SK-N-SH (cell line): Measurements from ENCODE around the gene ERC2. TPM values are rescaled to one million over a fixed set of nuclear protein-coding genes. Genes with fewer than 3 reads are reported as not detected.

Experiments
- CTCF ChIA-PET: fragments of 300-600, 350-600 bp; formaldehyde crosslinking; extraction: SDS; loops from one replicate; lab custom pipeline; 2021; lab: Yijun Ruan, JAX
- POLR2A ChIA-PET: fragments of 350-600 bp; sonication (Branson Sonifier 250); formaldehyde crosslinking; extraction: SDS; loops from one replicate; lab custom pipeline; 2020; ENCODE audit warnings: antibody characterized with exemption, inconsistent platforms; lab: Yijun Ruan, JAX
- DNase-seq: peaks from one replicate; pipeline ENCODE4 v3.0.0; 2012
- H2AFZ ChIP-seq: fragments of 200-600 bp; sonication (generic); 2 replicates; pipeline ENCODE4 v1.8.1; 2016; ENCODE audit warnings: antibody characterized with exemption, mild to moderate bottlenecking, low read depth
- H3F3A ChIP-seq: fragments of 200-600 bp; sonication (generic); replicated peaks from 2 replicates; pipeline ENCODE3; 2016; ENCODE audit warnings: antibody characterized with exemption, mild to moderate bottlenecking; ENCODE audit not compliant: insufficient read depth
- H3K27ac ChIP-seq, 2 experiments: fragments of 200-500 bp in 1 of 2; fragments of 200-600 bp in 1 of 2; sonication (Bioruptor generic) in 1 of 2; sonication (generic), shearing (Covaris generic) in 1 of 2; 2 replicates each; pipeline versions ENCODE4 v1.5.1 to v1.6.1; 2014 to 2016; ENCODE audit warnings: low read depth in 2 of 2, inconsistent platforms in 1 of 2, low read length in 1 of 2, mild to moderate bottlenecking in 1 of 2, mixed read lengths in 1 of 2
- H3K27me3 ChIP-seq: fragments of 200-600 bp; sonication (generic), shearing (Covaris generic); 2 replicates; pipeline ENCODE4 v1.6.1; 2016; ENCODE audit warnings: mixed run types; ENCODE audit not compliant: insufficient read depth
- H3K36me3 ChIP-seq, 2 experiments: fragments of 200-500 bp in 1 of 2; fragments of 200-600 bp in 1 of 2; sonication (Bioruptor generic) in 1 of 2; sonication (generic) in 1 of 2; replicated peaks in 1 of 2; 2 replicates each; pipeline versions ENCODE3 to v1.5.1; 2014 to 2016; ENCODE audit warnings: low read length in 1 of 2, mild to moderate bottlenecking in 1 of 2; ENCODE audit not compliant: insufficient read depth in 2 of 2, control insufficient read depth in 1 of 2
- H3K4me1 ChIP-seq, 2 experiments: fragments of 200-500 bp in 1 of 2; fragments of 200-600 bp in 1 of 2; sonication (Bioruptor generic) in 1 of 2; sonication (generic), shearing (Covaris generic) in 1 of 2; 2 replicates each; pipeline versions ENCODE4 v1.5.1 to v1.6.1; 2014 to 2016; ENCODE audit warnings: low read depth in 1 of 2, low read length in 1 of 2, mixed run types in 1 of 2; ENCODE audit not compliant: insufficient read depth in 2 of 2, control insufficient read depth in 1 of 2
- H3K4me2 ChIP-seq: fragments of 200-600 bp; sonication (generic), shearing (Covaris generic); 2 replicates; pipeline ENCODE4 v1.6.1; 2017; ENCODE audit warnings: mixed run types
- H3K4me3 ChIP-seq, 2 experiments: fragments of 200-500 bp in 1 of 2; fragments of 200-600 bp in 1 of 2; sonication (Bioruptor generic) in 1 of 2; sonication (generic), shearing (Covaris generic) in 1 of 2; 2 replicates each; pipeline versions ENCODE4 v1.5.1 to v1.8.1; 2014 to 2016; ENCODE audit warnings: low read depth in 2 of 2, inconsistent platforms in 1 of 2, low read length in 1 of 2, mild to moderate bottlenecking in 1 of 2, mixed read lengths in 1 of 2, moderate library complexity in 1 of 2
- H3K79me2 ChIP-seq: fragments of 200-600 bp; sonication (generic); 2 replicates; pipeline ENCODE4 v1.8.1; 2017; ENCODE audit warnings: mild to moderate bottlenecking; ENCODE audit not compliant: insufficient read depth
- H3K9ac ChIP-seq: fragments of 200-600 bp; sonication (generic); 2 replicates; pipeline ENCODE4 v1.6.1; 2017; ENCODE audit warnings: mixed run types
- H3K9me2 ChIP-seq: fragments of 200-600 bp; sonication (generic); 2 replicates; pipeline ENCODE4 v1.6.1; 2017; ENCODE audit warnings: mixed run types
- H3K9me3 ChIP-seq: fragments of 200-600 bp; sonication (generic); 2 replicates; pipeline ENCODE4 v1.6.1; 2017; ENCODE audit warnings: mixed run types, mild to moderate bottlenecking, moderate library complexity
- H4K20me1 ChIP-seq: fragments of 200-600 bp; sonication (generic); 2 replicates; pipeline ENCODE4 v1.6.1; 2017; ENCODE audit warnings: mild to moderate bottlenecking, mixed run types; ENCODE audit not compliant: insufficient read depth
- CHD2 ChIP-seq: fragments of 150-350 bp; IDR thresholded peaks from 2 replicates; pipeline ENCODE4 v1.6.1; 2018; ENCODE audit warnings: low read length; ENCODE audit not compliant: partially characterized antibody
- EZH2phosphoT487 ChIP-seq: fragments of 200-600 bp; sonication (generic); IDR thresholded peaks from 2 replicates; pipeline ENCODE4 v1.6.1; 2017; ENCODE audit warnings: low read depth, mixed run types, mild to moderate bottlenecking, antibody characterized with exemption, moderate library complexity, borderline replicate concordance
- FOXM1 ChIP-seq: IDR thresholded peaks from 2 replicates; pipeline ENCODE4 v1.4.0; 2012; ENCODE audit warnings: low read depth, mild to moderate bottlenecking
- GABPA ChIP-seq: IDR thresholded peaks from 2 replicates; pipeline ENCODE4 v1.4.0; 2012; ENCODE audit warnings: low read depth, mild to moderate bottlenecking
- GATA2 ChIP-seq: sonication (generic); formaldehyde crosslinking; IDR thresholded peaks from 2 replicates; pipeline ENCODE4 v1.5.0; 2020; ENCODE audit warnings: mild to moderate bottlenecking, missing genetic modification reagents
- JUND ChIP-seq: IDR thresholded peaks from 2 replicates; pipeline ENCODE4 v1.4.0; 2012
- TAF1 ChIP-seq: IDR thresholded peaks from 2 replicates; pipeline ENCODE4 v1.6.1; 2012; ENCODE audit warnings: low read depth, mild to moderate bottlenecking, low read length, moderate library complexity, borderline replicate concordance
- WGBS: methylation state at CpG from one replicate; pipeline ENCODE4 v1.1.6; 2017; ENCODE audit warnings: low lambda C conversion rate; 5-methylcytosine and 5-hydroxymethylcytosine counted together
- polyA plus RNA-seq, 3 experiments: library from polyadenylated mRNA; depleted of rRNA; stranded (reverse); fragments of >200 nt; gene quantifications; 2 replicates each; pipeline ENCODE4 v1.2.3, GENCODE V29; 2012
- TF ChIP-seq, protein P1 (sequence below): IDR thresholded peaks from 2 replicates; pipeline ENCODE4 v1.4.0; 2012; ENCODE audit warnings: low read depth, borderline replicate concordance
- TF ChIP-seq, protein P2 (sequence below): IDR thresholded peaks from 2 replicates; pipeline ENCODE4; 2012
- TF ChIP-seq, protein P3 (sequence below): IDR thresholded peaks from 2 replicates; pipeline ENCODE4 v1.4.0; 2012; ENCODE audit warnings: low read depth, borderline replicate concordance

The ERC2 gene
- polyA plus RNA-seq, 1 of the 3 experiments (the other 2 are of a cell fraction) = 1.6 TPM

DNA sequence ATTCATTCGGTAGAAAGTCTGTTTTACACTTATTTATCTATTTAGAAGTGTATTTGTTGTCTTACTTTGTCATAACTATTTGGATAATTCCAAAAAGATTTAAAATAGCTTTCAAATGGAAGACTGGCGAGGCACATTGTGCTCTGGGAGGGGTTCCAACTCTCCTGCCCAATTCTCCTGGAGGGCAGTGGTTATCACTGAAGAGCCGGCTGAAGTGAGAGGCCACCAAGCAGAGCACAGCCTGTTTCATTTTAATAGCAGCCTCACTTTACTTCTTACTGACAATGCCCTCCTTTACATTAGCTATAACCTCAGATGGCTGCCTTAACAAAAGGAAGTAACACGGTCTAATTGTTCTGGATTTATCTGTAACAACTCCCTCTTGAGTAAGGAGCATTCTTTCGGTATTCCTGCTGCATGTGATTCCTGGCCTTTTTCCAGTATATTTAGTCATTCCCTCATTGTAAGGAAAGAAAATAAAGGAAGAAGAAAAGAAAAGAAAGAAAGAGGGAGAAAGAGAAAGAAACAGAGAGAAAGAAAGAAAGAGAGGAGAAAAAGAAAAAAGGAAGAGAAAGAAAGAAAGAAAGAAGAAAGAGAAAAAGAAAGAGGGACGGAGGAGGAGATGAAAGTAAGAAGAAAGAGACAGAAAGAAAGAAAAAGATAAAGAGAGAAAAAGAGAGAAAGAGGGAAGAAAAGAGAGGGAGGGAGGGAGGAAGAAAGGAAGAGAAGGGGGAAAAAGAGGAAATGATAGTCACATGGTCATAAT lies 641.4 kb downstream of the ERC2 start:
- DNase-seq = no peak
- Histone ChIP-seq H3K9me3 (no peaks in the 10 kb centered on the region), H3K4me3 (no peak overlapping the region), H3K9ac (no peak overlapping the region), H3F3A (no peaks in the 10 kb centered on the region), H3K79me2 (no peaks in the 10 kb centered on the region), H3K27ac (no peak overlapping the region), H3K9me2 (no peaks in the 10 kb centered on the region), H3K4me2 (no peak overlapping the region), H4K20me1 (no peaks in the 10 kb centered on the region), H3K4me1 (peaks cover 0 to 3% of the 10 kb centered on the region in 2 experiments; a peak in 2 of 4 replicates), H2AFZ (no peak overlapping the region; the same call in 1 of the 2 replicates), H3K36me3 (no peaks in the 10 kb centered on the region), H3K27me3 (no peaks in the 10 kb centered on the region)
- TF ChIP-seq, protein P1, sequence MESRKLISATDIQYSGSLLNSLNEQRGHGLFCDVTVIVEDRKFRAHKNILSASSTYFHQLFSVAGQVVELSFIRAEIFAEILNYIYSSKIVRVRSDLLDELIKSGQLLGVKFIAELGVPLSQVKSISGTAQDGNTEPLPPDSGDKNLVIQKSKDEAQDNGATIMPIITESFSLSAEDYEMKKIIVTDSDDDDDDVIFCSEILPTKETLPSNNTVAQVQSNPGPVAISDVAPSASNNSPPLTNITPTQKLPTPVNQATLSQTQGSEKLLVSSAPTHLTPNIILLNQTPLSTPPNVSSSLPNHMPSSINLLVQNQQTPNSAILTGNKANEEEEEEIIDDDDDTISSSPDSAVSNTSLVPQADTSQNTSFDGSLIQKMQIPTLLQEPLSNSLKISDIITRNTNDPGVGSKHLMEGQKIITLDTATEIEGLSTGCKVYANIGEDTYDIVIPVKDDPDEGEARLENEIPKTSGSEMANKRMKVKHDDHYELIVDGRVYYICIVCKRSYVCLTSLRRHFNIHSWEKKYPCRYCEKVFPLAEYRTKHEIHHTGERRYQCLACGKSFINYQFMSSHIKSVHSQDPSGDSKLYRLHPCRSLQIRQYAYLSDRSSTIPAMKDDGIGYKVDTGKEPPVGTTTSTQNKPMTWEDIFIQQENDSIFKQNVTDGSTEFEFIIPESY = no peak
- TF ChIP-seq FOXM1 = no peak
- TF ChIP-seq, protein P2, sequence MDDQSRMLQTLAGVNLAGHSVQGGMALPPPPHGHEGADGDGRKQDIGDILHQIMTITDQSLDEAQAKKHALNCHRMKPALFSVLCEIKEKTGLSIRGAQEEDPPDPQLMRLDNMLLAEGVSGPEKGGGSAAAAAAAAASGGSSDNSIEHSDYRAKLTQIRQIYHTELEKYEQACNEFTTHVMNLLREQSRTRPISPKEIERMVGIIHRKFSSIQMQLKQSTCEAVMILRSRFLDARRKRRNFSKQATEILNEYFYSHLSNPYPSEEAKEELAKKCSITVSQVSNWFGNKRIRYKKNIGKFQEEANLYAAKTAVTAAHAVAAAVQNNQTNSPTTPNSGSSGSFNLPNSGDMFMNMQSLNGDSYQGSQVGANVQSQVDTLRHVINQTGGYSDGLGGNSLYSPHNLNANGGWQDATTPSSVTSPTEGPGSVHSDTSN = no peak
- TF ChIP-seq CHD2 = no peak
- TF ChIP-seq, protein P3, sequence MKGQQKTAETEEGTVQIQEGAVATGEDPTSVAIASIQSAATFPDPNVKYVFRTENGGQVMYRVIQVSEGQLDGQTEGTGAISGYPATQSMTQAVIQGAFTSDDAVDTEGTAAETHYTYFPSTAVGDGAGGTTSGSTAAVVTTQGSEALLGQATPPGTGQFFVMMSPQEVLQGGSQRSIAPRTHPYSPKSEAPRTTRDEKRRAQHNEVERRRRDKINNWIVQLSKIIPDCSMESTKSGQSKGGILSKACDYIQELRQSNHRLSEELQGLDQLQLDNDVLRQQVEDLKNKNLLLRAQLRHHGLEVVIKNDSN = no peak
- TF ChIP-seq GATA2 (CRISPR knock-in tag) = no peak
- ChIA-PET POLR2A (no interaction called here), CTCF (no interaction called here)
- WGBS = 61% methylated on average over 6 of the region's 6 CpGs

DNA sequence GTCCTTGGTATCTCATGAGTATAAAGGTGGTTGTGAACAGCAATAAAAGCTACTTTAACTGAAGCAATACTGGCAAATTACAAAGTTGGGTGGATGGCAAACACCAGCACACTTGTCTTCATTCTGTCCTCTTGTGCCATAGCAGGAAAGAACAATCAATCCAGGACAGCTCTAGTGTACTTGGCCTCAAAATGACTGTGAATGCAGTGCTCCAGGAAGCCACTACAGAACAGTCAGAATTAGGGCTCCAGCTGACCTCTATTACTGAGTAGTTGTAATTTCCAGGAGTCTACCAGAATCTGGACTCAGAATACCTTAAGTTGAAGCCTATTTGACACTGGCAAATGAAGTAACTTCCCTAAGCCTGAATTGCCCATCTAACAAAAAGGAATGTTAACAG lies 642.2 kb downstream of the ERC2 start:
- ChIA-PET POLR2A (no interaction called here), CTCF (no interaction called here)
- H3K4me2 ChIP-seq = no peak overlapping the region
- H3K27me3 ChIP-seq = no peaks in the 10 kb centered on the region
- H3K36me3 ChIP-seq = no peaks in the 10 kb centered on the region
- H3K9me2 ChIP-seq = no peaks in the 10 kb centered on the region
- H3K9ac ChIP-seq = no peak overlapping the region
- TF ChIP-seq EZH2phosphoT487 (no peak), TAF1 (no peak), GABPA (no peak), JUND (no peak)
- H2AFZ ChIP-seq = no peak overlapping the region
- no peak for DNase-seq
- H3K9me3 ChIP-seq = no peaks in the 10 kb centered on the region
- H3K27ac ChIP-seq = no peak overlapping the region
- H4K20me1 ChIP-seq = no peaks in the 10 kb centered on the region
- H3F3A ChIP-seq = no peaks in the 10 kb centered on the region
- no peaks in the 10 kb centered on the region for H3K79me2 ChIP-seq
- H3K4me1 ChIP-seq = peaks cover 0 to 3% of the 10 kb centered on the region in 2 experiments; a peak in 2 of 4 replicates
- no peak overlapping the region for H3K4me3 ChIP-seq
